Breast epithelium (tissue), 3 donors: ENCODE measurements around the gene STX8.

Experiments
- POLR2A ChIP-seq: fragments of 450-650 bp; IDR thresholded peaks from one replicate; pipeline ENCODE4 v1.6.1; 2016; ENCODE audit warnings: antibody characterized with exemption, mild to moderate bottlenecking, moderate library complexity
- POLR2AphosphoS5 ChIP-seq, 3 donors: sonication (generic); formaldehyde crosslinking; IDR thresholded peaks; one replicate each; pipeline ENCODE4 v1.6.1; 2017; ENCODE audit warnings: antibody characterized with exemption in 3 of 3
- TF ChIP-seq, protein P1 (sequence below), 3 donors: fragments of 450-650 bp; IDR thresholded peaks; one replicate each; pipeline ENCODE4 v1.5.1; 2016 to 2017; ENCODE audit warnings: antibody characterized with exemption in 3 of 3, mild to moderate bottlenecking in 3 of 3, moderate library complexity in 3 of 3

DNA sequence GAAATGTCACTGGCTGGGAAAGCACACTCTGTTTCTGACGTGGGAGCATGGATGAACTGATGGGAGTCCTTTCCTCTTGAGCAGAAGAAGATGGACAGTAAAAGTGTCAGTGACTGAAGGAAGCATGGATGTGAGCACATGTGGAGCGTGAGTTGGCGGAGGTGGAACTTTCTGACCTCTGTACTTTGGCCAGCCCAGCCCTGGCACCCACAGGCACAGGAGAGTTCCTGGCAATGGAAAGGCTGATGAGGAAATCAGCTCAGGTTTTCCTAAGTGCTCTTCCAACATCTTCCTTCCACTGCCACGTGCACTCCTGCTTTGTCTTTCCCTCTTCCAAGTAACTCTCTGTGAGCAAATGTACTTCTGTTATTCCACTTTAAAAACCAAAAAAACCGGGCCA lies 277.5 kb downstream of the STX8 start:
- TF ChIP-seq POLR2AphosphoS5 (IDR thresholded peaks at IDR 0.05) (no peak), POLR2A (no peak)
- TF ChIP-seq, protein P1, sequence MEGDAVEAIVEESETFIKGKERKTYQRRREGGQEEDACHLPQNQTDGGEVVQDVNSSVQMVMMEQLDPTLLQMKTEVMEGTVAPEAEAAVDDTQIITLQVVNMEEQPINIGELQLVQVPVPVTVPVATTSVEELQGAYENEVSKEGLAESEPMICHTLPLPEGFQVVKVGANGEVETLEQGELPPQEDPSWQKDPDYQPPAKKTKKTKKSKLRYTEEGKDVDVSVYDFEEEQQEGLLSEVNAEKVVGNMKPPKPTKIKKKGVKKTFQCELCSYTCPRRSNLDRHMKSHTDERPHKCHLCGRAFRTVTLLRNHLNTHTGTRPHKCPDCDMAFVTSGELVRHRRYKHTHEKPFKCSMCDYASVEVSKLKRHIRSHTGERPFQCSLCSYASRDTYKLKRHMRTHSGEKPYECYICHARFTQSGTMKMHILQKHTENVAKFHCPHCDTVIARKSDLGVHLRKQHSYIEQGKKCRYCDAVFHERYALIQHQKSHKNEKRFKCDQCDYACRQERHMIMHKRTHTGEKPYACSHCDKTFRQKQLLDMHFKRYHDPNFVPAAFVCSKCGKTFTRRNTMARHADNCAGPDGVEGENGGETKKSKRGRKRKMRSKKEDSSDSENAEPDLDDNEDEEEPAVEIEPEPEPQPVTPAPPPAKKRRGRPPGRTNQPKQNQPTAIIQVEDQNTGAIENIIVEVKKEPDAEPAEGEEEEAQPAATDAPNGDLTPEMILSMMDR (IDR thresholded peaks at IDR 0.05), result no peak
